Choroid plexus epithelial cell (primary cell): ENCODE results near the gene P2RX5.

Experiments used
- DNase-seq: peaks from one replicate; pipeline ENCODE4 v3.0.0-alpha.2; 2010; ENCODE audit warnings: low read depth
- H3K4me3 ChIP-seq: 2 replicates; pipeline ENCODE4 v1.5.1; 2011; ENCODE audit warnings: low read depth, mild to moderate bottlenecking, control low read depth, low read length, moderate library complexity
- TF ChIP-seq, protein P1 (sequence below): conservative IDR thresholded peaks from 2 replicates; pipeline ENCODE4 v1.5.1; 2011; ENCODE audit warnings: low read depth, mild to moderate bottlenecking, control low read depth, inconsistent platforms, low read length, moderate library complexity

Gene P2RX5

DNA sequence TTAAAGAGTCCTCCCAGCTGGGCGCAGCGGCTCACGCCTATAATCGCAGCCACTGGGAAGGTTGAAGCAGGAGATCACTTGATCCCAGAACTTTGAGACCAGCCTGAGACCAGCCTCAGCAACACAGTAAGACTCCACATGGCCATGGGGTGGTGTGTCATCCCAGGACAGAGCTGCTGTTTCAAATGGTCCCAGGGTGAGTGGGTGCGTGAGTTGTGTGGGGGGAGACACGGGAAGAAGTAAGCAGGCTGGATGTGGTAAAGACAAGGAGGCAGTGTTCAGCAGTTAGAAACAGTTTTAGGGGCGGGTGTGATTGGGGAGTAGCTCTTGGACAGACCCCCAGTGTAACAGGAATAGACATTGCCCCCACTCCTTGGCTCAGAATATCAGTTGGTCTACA is 63.7 kb downstream of the P2RX5 start:
- DNase-seq = no peak
- TF ChIP-seq, protein P1, sequence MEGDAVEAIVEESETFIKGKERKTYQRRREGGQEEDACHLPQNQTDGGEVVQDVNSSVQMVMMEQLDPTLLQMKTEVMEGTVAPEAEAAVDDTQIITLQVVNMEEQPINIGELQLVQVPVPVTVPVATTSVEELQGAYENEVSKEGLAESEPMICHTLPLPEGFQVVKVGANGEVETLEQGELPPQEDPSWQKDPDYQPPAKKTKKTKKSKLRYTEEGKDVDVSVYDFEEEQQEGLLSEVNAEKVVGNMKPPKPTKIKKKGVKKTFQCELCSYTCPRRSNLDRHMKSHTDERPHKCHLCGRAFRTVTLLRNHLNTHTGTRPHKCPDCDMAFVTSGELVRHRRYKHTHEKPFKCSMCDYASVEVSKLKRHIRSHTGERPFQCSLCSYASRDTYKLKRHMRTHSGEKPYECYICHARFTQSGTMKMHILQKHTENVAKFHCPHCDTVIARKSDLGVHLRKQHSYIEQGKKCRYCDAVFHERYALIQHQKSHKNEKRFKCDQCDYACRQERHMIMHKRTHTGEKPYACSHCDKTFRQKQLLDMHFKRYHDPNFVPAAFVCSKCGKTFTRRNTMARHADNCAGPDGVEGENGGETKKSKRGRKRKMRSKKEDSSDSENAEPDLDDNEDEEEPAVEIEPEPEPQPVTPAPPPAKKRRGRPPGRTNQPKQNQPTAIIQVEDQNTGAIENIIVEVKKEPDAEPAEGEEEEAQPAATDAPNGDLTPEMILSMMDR = no peak
- H3K4me3 ChIP-seq = no peak overlapping the region

- no peak for DNase-seq
- no peak overlapping the region for H3K4me3 ChIP-seq
- TF ChIP-seq, protein P1 = no peak
Observed at GRCh38 chr17:3630781-3631180, 65.2 kb downstream of the P2RX5 start.

DNA sequence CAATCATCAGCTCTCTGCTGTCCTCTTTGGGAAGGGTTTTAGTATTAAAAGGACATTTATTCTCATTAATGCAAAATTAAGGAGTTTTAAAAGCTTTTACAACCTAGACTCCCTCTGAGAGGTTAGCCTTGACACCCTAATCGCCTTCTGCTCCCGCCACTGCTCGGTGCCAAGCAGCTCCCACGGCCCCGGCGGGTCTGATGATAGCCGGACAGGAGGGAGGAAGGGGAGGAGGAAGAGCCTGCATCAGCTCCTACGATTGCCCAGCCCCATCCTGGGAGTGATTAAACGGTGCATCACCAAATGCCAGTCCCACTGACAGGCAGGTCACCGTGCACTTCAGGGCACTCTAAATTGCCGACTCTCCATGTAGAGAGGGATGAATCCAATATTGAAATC is 68.2 kb downstream of the P2RX5 start:
- H3K4me3 ChIP-seq = no peak overlapping the region
- TF ChIP-seq, protein P1 = no peak
- DNase-seq = no peak

DNA sequence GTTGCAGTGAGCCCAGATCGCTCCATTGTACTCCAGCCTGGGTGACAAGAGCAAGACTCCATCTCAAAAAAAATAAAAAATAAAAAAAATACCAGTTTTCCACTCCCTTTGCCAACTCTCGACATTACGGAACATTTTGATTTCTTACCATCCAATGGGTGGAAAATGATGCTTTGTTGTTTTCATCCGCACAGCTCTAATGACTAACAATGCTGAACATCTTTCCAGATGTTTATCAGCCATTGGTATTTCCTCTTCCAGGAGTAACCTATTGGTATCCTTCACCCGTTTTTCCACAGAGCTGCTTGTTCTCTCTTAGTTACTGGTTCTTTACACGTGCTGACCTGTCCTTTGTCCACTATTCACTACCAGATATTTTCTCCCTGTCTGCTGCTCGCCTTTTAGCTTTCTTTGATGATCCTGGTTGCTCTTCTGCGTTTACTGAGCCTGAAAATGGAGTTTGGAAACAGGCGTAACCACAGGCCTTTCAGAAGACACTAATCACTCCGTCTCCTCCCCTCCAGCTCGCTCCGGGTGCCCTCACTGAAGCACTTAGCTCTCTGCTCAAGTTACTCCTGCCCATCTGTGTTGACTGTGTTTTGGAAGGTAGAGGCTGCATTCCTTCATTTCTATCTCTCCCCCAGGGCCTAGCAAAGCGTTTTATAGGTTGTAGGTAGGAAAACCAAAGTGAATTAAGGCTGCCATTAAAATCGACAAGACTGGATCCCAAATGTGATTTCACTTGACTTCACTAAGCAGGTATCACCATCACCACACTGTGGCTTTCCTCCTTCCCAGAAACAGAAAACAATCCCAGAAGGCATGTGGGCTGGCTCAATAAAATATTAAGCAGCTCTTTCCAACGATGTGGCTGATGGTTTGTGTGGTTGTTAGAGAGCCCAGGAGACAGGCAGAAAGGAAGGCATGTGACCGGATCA is 68.9 kb downstream of the P2RX5 start:
- DNase-seq = no peak
- TF ChIP-seq, protein P1 = no peak
- no peak overlapping the region for H3K4me3 ChIP-seq
